ENCODE results near the gene TMEM248.

TMEM248 gene

GRCh38 chr7:67006965-67007364 is 85.9 kb downstream of the TMEM248 start:
- DNase-seq: no peak

Measured in NCI-H82 (cell line).